ENCODE data around the gene GH1.

The GH1 gene

DNA sequence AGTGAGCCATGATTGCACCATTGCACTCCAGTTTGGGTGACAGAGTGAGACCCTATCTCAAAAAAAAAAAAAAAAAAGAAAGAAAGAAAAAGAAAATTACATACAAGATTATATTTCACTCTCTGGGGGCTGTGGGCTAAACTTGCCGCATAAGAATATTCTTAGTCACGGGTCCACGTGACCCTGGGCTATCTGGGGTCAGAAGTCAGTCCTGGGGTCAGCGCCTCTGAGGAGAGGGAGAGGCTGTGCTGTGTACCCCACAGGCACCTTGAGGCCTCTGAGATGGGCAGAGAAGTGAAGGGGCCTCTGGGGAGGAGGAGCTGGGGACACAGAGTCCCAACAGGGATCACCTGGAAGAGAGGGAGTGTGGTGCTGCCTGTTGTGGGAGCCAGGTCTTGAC lies 19.3 kb upstream of the GH1 start:
- H3K27ac ChIP-seq: no peak overlapping the region
- TF ChIP-seq ZFX (IDR thresholded peaks at IDR 0.05): no peak
- TF ChIP-seq, protein P1, sequence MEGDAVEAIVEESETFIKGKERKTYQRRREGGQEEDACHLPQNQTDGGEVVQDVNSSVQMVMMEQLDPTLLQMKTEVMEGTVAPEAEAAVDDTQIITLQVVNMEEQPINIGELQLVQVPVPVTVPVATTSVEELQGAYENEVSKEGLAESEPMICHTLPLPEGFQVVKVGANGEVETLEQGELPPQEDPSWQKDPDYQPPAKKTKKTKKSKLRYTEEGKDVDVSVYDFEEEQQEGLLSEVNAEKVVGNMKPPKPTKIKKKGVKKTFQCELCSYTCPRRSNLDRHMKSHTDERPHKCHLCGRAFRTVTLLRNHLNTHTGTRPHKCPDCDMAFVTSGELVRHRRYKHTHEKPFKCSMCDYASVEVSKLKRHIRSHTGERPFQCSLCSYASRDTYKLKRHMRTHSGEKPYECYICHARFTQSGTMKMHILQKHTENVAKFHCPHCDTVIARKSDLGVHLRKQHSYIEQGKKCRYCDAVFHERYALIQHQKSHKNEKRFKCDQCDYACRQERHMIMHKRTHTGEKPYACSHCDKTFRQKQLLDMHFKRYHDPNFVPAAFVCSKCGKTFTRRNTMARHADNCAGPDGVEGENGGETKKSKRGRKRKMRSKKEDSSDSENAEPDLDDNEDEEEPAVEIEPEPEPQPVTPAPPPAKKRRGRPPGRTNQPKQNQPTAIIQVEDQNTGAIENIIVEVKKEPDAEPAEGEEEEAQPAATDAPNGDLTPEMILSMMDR (conservative IDR thresholded peaks at IDR 0.05): no peak

DNA sequence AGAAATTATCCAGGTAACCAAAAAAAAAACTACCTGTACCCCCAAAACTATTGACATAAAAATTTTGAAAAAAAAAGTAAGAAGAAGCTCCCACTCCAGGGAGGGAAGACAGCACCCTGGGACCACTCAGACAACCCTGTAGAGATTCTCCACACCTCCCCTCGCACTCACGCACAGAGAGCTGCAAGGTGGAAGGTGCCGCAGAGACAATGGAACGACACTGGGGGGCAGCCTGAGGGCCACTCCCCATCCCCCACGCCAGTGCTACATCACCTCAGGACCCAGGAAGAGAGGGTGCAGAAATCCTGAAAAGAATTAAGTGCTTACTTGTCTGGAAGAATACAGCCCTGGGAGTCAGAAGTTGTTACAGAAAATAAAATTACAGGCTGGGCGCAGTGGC lies 18.7 kb upstream of the GH1 start:
- no peak for TF ChIP-seq ZFX (IDR thresholded peaks at IDR 0.05)
- TF ChIP-seq, protein P1 (conservative IDR thresholded peaks at IDR 0.05): no peak
- no peak overlapping the region for H3K27ac ChIP-seq

- TF ChIP-seq ZFX (IDR thresholded peaks at IDR 0.05): no peak
- TF ChIP-seq, protein P1 (conservative IDR thresholded peaks at IDR 0.05): no peak
- no peak overlapping the region for H3K27ac ChIP-seq
Measured at GRCh38 chr17:63934183-63935112, 15.8 kb upstream of the GH1 start.

DNA sequence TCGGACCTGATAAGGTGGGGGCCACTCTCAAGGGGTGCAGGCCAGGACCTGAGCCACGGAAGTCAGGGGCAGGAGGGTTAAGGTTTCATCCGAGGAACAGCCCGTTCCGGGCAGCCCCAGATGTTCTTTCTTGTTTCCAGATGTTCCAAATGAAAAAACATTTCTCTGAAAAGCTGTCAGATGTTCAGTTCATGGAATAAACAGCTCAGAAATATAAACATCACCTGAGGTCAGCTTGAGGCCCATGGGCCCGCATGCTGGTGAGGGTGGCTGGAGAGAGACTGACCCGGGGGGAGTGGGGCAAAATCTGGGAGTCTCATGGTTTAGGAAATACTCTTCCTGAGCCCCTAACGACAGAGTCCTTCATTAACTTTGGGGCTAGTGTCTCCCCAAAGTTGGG lies 15.0 kb upstream of the GH1 start:
- no peak for TF ChIP-seq ZFX (IDR thresholded peaks at IDR 0.05)
- TF ChIP-seq, protein P1 (conservative IDR thresholded peaks at IDR 0.05): no peak
- no peak overlapping the region for H3K27ac ChIP-seq

DNA sequence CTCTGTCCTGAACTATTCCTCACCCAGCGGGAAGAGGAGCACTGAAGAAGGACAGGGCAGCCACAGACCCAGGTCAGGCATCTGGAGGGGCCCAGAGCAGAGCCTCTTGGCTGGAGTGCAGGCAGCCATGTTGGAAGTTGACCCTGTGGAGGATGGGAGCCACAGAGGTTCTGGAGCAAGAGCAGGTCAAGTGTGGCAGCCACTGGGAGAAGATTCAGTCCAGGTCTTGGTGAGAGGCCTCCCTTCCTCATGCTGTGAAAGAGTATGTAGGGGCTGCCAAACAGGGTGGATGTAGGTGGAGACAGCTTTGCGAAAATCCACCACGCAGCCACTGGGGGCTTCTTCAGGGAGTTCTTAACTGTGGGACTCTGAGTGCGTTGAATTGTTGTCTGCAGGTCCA lies 14.1 kb upstream of the GH1 start:
- no peak overlapping the region for H3K27ac ChIP-seq

DNA sequence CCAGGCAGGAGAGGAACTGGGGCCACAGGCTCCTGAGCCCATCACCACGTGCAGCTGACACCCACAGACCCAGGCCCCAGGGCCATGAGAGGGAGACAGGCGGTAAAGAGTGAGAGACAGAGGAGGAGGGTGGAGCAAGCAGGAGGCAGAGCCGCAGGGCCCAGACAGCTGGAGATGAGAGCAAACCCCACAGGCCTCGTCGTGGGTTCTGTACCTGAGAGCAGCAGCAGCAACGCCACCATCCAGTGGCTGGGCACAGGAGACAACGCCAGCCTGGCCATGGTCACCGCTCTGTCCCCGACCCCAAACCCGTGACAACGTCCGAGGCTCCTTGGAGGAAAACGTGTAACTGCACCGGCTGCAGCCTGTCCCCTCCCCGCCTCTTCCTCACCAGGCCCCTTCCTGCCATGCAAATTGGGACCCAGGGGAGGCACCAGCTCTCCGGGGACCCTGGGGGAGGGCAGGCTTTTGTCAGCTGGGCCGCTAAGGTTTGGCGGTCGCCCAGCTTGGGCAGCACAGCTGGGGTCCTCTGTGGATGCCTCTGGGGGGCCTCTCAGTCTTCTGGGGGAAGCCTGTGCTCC lies 13.4 kb upstream of the GH1 start, which contains the start of gene CD79B:
Gene CD79B (minus strand): TSS at position 351 of the 581 bp plus-strand sequence. CDS start 70 bp downstream, at position 281.
- TF ChIP-seq, protein P1 (conservative IDR thresholded peaks at IDR 0.05): no peak
- TF ChIP-seq ZFX (IDR thresholded peaks at IDR 0.05): no peak
- H3K27ac ChIP-seq: no peak within 1 kb of the TSS

More for the DNA sequence above, 14.1 kb upstream of the GH1 start:
- TF ChIP-seq, protein P1 (conservative IDR thresholded peaks at IDR 0.05): no peak
- no peak for TF ChIP-seq ZFX (IDR thresholded peaks at IDR 0.05)

- H3K27ac ChIP-seq: no peak overlapping the region
- no peak for TF ChIP-seq ZFX (IDR thresholded peaks at IDR 0.05)
- TF ChIP-seq, protein P1 (conservative IDR thresholded peaks at IDR 0.05): no peak
Measured at GRCh38 chr17:63930951-63931575, 12.4 kb upstream of the GH1 start.
